Panc1 (cell line): ENCODE results near the gene NDE1. TPM values are rescaled to one million over a fixed set of nuclear protein-coding genes. Genes with fewer than 3 reads are reported as not detected.
"Not testable (repeated sequence)": the region's sequence is repeated elsewhere in the genome, so short reads cannot be mapped to it uniquely, and the experiment has no call there.

Experiments
- ATAC-seq: fragments of 200-7000 bp; cut with Tn5 transposase; 2 replicates; pipeline ENCODE4 v1.9.1; 2020; ENCODE audit warnings: mild to moderate bottlenecking, moderate library complexity
- BruUV-seq: library from RNA; stranded (reverse); fragments of 400-500 nt; replicated peaks from 2 replicates; lab custom pipeline; 2021; lab: Mats Ljungman, UMichigan
- CTCF ChIA-PET: fragments of 300-600 bp; sonication (Branson Sonifier 250); formaldehyde crosslinking; loops from one replicate; lab custom pipeline; 2022; ENCODE audit warnings: antibody characterized with exemption; lab: Charles Lee
- POLR2A ChIA-PET: fragments of 300-600 bp; sonication (Branson Sonifier 250); formaldehyde crosslinking; loops from one replicate; lab custom pipeline; 2022; ENCODE audit warnings: antibody characterized with exemption; lab: Charles Lee
- DNase-seq: peaks from one replicate; pipeline ENCODE4 v3.0.0-alpha.2; 2010; ENCODE audit warnings: low read depth, low spot score
- H3K27ac ChIP-seq: 2 replicates; pipeline ENCODE4 v1.5.1; 2011; ENCODE audit warnings: mild to moderate bottlenecking, low read length, inconsistent platforms
- H3K27me3 ChIP-seq: fragments of 200-500 bp; sonication (Bioruptor generic); 2 replicates; pipeline ENCODE4 v1.6.0; 2014; ENCODE audit warnings: low read length, inconsistent platforms; ENCODE audit not compliant: control insufficient read depth, insufficient read depth
- H3K36me3 ChIP-seq: fragments of 200-500 bp; sonication (Bioruptor generic); 2 replicates; pipeline ENCODE4 v1.5.1; 2014; ENCODE audit warnings: inconsistent platforms, mild to moderate bottlenecking, low read length, moderate library complexity; ENCODE audit not compliant: control insufficient read depth, insufficient read depth
- H3K4me1 ChIP-seq: 2 replicates; pipeline ENCODE4 v1.5.1; 2011; ENCODE audit warnings: inconsistent platforms, mild to moderate bottlenecking, low read length, moderate library complexity; ENCODE audit not compliant: control insufficient read depth, insufficient read depth
- H3K4me3 ChIP-seq, 2 experiments: 2 replicates each; pipeline ENCODE4 v1.5.1; 2011 to 2012; ENCODE audit warnings: low read depth in 2 of 2, low read length in 2 of 2, mild to moderate bottlenecking in 2 of 2, inconsistent platforms in 1 of 2, moderate library complexity in 1 of 2
- H3K9me3 ChIP-seq: fragments of 200-500 bp; sonication (Bioruptor generic); 2 replicates; pipeline ENCODE4 v1.5.1; 2014; ENCODE audit warnings: low read depth, mild to moderate bottlenecking, inconsistent platforms, low read length, moderate library complexity; ENCODE audit not compliant: control insufficient read depth, insufficient read depth
- SIN3A ChIP-seq: IDR thresholded peaks from 2 replicates; pipeline ENCODE4 v1.6.1; 2012; ENCODE audit warnings: low read depth, mild to moderate bottlenecking, low read length, moderate library complexity, borderline replicate concordance; ENCODE audit not compliant: insufficient read depth
- TCF7L2 ChIP-seq: IDR thresholded peaks from 2 replicates; pipeline ENCODE4 v1.6.1; 2011; ENCODE audit warnings: mild to moderate bottlenecking, low read depth, low read length, inconsistent platforms
- in situ Hi-C: cut with HindIII; loops from 2 replicates; pipeline ENCODE4 v1.10.0; 2016; ENCODE audit warnings: low sequenced_read_pairs, low pct_unique_long_range_greater_than_20kb
- intact Hi-C: fragments of 100-400 bp; cut with micrococcal nuclease; formaldehyde crosslinking; loops from one replicate; pipeline ENCODE4 v1.10.0; 2022; ENCODE audit not compliant: unreplicated experiment
- total RNA-seq: library from RNA; stranded (reverse); gene quantifications from one replicate; pipeline ENCODE4 v1.2.1, GENCODE V29; 2021; ENCODE audit not compliant: unreplicated experiment
- TF ChIP-seq, protein P1 (sequence below), 2 experiments: IDR thresholded peaks; 2 replicates each; pipeline ENCODE4 v1.6.1; 2011 to 2012; ENCODE audit warnings: low read depth in 2 of 2, control low read depth in 1 of 2, low read length in 1 of 2, mild to moderate bottlenecking in 1 of 2, moderate library complexity in 1 of 2; ENCODE audit not compliant: insufficient read depth in 1 of 2
- TF ChIP-seq, protein P2 (sequence below): fragments of 450-650 bp; IDR thresholded peaks from 2 replicates; pipeline ENCODE4 v1.5.1; 2017; ENCODE audit warnings: mild to moderate bottlenecking

The NDE1 gene
- total RNA-seq, 1 experiment from 2014 or later, result 99.1 TPM

DNA sequence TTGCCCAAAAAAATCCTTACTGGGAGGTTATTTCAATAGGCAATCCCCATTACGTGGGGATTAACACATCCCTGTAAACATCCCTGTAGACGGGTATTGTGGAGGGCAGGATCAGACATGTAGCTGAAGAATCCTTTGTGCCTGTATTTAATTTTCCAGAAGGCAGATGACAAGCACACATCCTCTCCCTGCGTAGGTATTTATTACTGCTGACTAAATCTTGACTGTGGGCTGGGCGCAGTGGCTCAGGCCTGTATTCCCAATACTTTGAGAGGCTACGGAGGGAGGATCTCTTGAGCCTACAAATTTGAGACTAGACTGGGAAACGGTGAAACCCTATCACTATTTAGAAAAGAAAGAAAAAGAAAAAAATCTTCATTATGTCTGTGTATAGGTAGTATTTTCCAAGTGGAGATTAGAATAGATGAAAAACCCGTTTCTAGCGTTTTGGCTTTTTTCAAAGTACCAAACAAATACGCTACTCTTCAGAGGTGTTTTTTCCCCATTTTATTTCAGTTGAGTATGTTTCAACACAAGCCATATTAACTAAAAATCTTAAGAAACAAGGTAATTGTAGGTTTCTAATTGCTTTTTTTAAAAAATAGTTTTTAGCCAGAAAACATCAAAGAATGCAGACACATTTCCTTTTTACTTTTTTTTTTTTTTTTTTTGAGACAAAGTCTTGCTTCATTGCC, 5.6 kb upstream of the NDE1 start:
- Histone ChIP-seq H3K36me3 (no peaks in the 10 kb centered on the region; the same call in 1 of the 2 replicates), H3K4me3 (peak overlapping the region; percentile 68 to 82), H3K4me1 (peaks cover 49% of the 10 kb centered on the region), H3K9me3 (no peaks in the 10 kb centered on the region), H3K27ac (peak overlapping the region; percentile 99), H3K27me3 (no peaks in the 10 kb centered on the region)
- ChIA-PET CTCF (interaction anchor here (0.7 kb wide), 1 partner anchor 49 kb away, joined by 5 read pairs; no protein-coding TSS in a partner anchor), POLR2A (interaction anchor here (0.7 to 1.0 kb wide), 2 partner anchors 47 to 263 kb away, joined by 5 to 7 read pairs; no protein-coding TSS in a partner anchor)
- ATAC-seq (peak; percentile 18), DNase-seq (no peak)
- in situ Hi-C loops (no loop called here), intact Hi-C loops (loop anchor here (5.0 kb wide), 1 partner anchor 52 kb away; no protein-coding TSS in a partner anchor)
- BruUV-seq, result no TSS peak
- TF ChIP-seq TCF7L2, result 0 out of 2 replicates have a peak, but pooled peaks have one; percentile 26
- TF ChIP-seq, protein P1, sequence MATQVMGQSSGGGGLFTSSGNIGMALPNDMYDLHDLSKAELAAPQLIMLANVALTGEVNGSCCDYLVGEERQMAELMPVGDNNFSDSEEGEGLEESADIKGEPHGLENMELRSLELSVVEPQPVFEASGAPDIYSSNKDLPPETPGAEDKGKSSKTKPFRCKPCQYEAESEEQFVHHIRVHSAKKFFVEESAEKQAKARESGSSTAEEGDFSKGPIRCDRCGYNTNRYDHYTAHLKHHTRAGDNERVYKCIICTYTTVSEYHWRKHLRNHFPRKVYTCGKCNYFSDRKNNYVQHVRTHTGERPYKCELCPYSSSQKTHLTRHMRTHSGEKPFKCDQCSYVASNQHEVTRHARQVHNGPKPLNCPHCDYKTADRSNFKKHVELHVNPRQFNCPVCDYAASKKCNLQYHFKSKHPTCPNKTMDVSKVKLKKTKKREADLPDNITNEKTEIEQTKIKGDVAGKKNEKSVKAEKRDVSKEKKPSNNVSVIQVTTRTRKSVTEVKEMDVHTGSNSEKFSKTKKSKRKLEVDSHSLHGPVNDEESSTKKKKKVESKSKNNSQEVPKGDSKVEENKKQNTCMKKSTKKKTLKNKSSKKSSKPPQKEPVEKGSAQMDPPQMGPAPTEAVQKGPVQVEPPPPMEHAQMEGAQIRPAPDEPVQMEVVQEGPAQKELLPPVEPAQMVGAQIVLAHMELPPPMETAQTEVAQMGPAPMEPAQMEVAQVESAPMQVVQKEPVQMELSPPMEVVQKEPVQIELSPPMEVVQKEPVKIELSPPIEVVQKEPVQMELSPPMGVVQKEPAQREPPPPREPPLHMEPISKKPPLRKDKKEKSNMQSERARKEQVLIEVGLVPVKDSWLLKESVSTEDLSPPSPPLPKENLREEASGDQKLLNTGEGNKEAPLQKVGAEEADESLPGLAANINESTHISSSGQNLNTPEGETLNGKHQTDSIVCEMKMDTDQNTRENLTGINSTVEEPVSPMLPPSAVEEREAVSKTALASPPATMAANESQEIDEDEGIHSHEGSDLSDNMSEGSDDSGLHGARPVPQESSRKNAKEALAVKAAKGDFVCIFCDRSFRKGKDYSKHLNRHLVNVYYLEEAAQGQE (IDR thresholded peaks at IDR 0.05; ENCODE audit: insufficient read depth in 1 of 2, low read depth in 2 of 2, low read length in 1 of 2), result no peak
- TF ChIP-seq SIN3A, result no peak
- TF ChIP-seq, protein P2, sequence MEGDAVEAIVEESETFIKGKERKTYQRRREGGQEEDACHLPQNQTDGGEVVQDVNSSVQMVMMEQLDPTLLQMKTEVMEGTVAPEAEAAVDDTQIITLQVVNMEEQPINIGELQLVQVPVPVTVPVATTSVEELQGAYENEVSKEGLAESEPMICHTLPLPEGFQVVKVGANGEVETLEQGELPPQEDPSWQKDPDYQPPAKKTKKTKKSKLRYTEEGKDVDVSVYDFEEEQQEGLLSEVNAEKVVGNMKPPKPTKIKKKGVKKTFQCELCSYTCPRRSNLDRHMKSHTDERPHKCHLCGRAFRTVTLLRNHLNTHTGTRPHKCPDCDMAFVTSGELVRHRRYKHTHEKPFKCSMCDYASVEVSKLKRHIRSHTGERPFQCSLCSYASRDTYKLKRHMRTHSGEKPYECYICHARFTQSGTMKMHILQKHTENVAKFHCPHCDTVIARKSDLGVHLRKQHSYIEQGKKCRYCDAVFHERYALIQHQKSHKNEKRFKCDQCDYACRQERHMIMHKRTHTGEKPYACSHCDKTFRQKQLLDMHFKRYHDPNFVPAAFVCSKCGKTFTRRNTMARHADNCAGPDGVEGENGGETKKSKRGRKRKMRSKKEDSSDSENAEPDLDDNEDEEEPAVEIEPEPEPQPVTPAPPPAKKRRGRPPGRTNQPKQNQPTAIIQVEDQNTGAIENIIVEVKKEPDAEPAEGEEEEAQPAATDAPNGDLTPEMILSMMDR, result no peak

DNA sequence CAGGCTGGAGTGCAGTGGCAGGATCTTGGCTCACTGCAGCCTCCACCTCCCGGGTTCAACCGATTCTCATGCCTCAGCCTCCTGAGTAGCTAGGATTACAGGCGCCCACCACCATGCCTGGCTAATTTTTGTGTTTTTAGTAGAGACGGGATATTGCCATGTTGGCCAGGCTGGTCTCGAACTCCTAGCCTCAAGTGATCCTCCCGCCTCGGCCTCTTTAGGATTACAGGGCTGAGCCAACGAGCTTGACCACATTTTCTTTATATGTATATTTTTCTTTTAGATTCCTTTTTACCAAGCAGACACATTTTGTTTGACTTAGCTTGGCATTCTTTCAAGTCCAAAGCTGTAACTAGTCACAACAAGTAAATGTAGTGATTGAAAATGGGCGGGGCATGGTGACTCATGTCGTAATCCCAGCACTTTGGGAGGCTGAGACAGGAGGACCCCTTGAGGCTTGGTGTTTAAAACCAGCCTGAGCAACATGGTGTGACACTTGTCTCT, 5.0 kb upstream of the NDE1 start:
- H3K36me3 ChIP-seq, H3K27me3 ChIP-seq, CTCF ChIA-PET, BruUV-seq, ATAC-seq, in situ Hi-C loops, H3K9me3 ChIP-seq, H3K4me3 ChIP-seq: not testable (repeated sequence)
- Histone ChIP-seq H3K4me1 (peaks cover 50% of the 10 kb centered on the region), H3K27ac (peak overlapping the region; percentile 99)
- intact Hi-C loops, result loop anchor here (5.0 kb wide), 1 partner anchor 53 kb away; no protein-coding TSS in a partner anchor
- POLR2A ChIA-PET, result interaction anchor here (0.7 kb wide), 1 partner anchor 262 kb away, joined by 7 read pairs; no protein-coding TSS in a partner anchor
- DNase-seq, result peak; percentile 86

- DNase-seq, BruUV-seq, H3K27me3 ChIP-seq, POLR2A ChIA-PET, CTCF ChIA-PET, in situ Hi-C loops, intact Hi-C loops, ATAC-seq, H3K9me3 ChIP-seq, H3K4me3 ChIP-seq, H3K36me3 ChIP-seq: not testable (repeated sequence)
- peak overlapping the region; percentile 44; the same call in 1 of the 2 replicates for H3K27ac ChIP-seq
- peaks cover 40% of the 10 kb centered on the region for H3K4me1 ChIP-seq
Measured at GRCh38 chr16:15646557-15647293, 3.3 kb upstream of the NDE1 start.
